TTC549 (cell line): Measurements from ENCODE around the gene DPYD.

Experiments
- FAIRE-seq: peaks from 2 replicates; lab custom pipeline; 2012; peaks lifted over from hg19 to GRCh38; lab: Jason Lieb, UNC

Gene DPYD

DNA sequence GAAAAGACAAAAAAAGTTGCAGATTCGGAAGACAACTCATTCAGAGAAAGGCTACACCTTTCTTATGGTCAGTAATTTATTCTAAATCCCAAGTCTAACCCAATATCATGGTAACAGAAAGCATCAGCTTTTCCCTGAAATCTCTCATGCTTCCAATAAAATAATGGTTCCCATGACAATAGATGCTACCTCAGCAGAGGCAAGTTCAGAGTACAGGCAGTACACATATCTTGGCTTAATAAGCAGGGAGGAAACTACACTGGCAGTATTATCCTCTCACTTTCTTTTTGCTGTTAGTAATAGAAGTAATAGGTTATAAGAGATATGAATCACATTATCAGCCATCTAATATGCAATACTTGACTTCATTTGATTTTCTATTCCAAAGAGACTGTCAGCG, 137.1 kb downstream of the DPYD start:
- FAIRE-seq, result no peak

DNA sequence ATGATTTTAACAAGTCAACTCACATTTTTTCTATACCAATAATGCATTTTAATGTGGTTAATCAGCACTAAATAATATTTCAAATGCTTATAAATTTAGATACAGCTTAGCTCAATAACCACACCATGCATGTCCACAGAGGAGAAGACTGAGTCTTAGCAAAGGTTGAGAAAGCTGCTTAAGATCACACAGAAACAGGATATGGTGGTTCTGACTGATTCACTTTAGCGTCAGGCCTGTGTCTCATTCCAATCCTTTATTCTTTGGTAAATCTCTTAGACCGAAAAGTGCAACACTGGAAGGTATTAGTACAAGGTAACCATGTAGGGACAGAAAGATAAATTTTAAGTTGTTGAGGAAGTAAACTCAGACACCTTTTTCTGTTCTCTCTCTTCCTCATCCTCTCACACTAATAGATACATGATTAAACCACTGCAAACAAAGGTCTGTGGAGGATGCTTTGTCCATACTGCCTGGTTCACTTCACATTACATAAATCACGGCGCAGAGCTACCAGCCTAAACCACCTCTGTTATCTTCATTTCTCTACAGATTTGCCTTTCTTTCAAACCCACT, 139.0 kb downstream of the DPYD start:
- no peak for FAIRE-seq

- no peak for FAIRE-seq
Observed at GRCh38 chr1:97780884-97781283, 139.9 kb downstream of the DPYD start.

DNA sequence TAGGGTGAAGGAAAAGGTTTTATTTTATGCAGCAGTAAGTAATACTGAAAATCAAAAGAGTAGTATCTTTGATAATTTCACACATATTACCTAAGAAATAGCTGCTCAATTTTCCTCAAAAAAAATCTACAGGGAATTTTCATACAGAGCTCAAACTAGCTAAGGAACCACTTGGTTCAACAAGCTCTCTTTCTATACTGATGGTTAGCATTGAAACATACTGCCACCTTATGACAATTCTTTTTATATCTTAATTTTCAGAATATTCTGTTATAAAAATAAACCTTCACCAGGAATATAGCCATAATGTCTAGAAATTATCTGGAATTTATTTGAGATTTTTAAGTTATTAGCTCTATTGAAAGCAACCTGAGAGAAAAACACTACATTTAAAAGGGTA, 142.1 kb downstream of the DPYD start:
- no peak for FAIRE-seq

DNA sequence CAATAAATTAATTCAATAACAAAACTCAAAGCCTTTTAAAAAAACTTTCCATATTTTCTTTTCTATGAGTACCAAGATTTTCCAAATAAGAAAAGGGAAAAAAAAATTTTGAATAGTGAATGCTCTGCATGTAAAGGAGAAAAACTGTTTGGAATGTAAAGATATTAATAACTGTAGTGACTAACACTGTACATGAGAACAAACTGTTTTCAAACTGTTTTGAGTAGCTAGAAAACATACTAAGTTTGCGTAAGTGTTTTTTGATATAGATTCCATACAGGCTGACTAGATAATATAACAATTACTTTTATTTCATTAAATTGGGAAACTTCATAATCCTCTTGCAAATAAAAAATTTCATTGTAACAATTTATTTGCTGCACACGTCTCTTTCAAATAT, 150.5 kb downstream of the DPYD start:
- FAIRE-seq, result no peak

GRCh38 chr1:97767381-97767780, 153.5 kb downstream of the DPYD start:
- FAIRE-seq, result no peak

DNA sequence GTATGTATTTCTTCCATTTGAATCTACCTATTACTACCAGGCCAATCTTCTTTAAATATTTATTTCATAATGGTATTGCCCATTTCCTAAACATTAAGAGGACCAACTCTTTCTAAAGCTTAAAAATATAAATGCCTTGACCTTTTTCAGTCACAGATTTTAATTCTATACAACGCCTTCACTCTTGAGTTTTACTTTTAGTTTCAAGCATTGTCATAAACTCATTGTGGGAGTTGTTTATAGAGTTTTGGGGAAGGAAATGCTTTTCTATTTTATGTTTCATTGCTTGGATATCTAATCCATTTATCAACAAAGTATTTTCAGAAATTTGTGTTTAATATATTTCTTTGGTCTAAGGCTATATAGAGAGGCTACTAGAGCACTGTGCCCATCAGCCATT, 155.8 kb downstream of the DPYD start:
- no peak for FAIRE-seq

DNA sequence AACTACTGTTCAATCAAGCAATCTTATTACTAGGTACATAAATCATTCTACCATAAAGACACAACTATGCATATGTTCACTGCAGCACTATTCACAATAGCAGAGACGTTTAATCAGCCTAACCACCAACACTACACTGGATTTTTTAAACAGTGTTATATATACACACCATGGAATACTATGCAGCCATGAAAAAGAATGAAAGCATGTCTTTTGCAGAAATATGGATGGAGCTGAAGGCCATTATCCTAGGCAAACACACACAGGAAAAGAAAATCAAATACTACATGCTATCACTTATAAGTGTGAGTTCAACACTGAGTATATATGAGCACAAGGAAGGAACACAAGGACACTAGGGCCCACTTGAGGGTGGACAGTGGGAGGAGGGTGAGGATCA, 159.2 kb downstream of the DPYD start:
- no peak for FAIRE-seq

GRCh38 chr1:97759078-97759477, 161.8 kb downstream of the DPYD start:
- FAIRE-seq, result no peak

- FAIRE-seq, result no peak
Observed at GRCh38 chr1:97758541-97759057, 162.2 kb downstream of the DPYD start.

DNA sequence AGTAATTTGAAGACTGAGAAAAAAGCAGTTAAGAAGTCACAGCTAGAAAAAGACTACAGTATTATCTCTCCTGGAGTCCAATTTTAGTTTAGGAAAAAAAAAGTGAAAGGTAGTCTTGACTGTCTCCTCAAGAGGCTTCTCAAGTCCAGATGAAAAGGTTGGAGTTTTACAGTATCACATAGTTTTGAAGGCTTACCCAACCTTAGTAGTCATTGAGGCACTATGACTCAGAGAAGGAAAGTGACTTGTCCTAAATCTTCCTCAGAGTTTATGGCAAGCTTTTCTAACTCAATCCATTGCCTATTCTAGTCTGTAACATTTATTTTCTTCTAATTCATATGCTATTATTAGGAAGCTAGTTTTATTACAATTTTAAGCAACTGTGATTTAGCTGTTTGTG, 174.9 kb downstream of the DPYD start:
- FAIRE-seq, result no peak

DNA sequence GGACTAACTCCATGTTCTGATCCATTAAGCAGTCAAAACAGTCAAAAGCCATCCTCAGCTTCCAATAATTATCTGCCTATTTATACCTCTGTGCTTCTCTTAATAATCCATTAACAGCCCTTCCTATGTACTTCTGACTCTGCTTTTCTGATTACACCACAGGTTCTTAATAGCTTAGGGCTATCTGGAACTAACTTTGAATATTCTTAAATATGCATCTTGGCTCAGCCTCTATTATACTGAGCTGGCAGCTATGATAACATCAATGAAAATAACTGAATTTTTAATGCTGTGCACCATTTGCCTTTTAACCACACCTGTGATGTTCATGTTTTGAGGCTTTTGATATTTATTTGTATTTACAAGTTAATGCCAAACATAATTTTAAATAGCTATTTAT, 175.9 kb downstream of the DPYD start:
- no peak for FAIRE-seq

- FAIRE-seq, result no peak
Observed at GRCh38 chr1:97743129-97743528, 177.7 kb downstream of the DPYD start.

GRCh38 chr1:97740891-97741290, 179.9 kb downstream of the DPYD start:
- no peak for FAIRE-seq

- FAIRE-seq, result no peak
Observed at GRCh38 chr1:97739596-97740103, 181.2 kb downstream of the DPYD start.

DNA sequence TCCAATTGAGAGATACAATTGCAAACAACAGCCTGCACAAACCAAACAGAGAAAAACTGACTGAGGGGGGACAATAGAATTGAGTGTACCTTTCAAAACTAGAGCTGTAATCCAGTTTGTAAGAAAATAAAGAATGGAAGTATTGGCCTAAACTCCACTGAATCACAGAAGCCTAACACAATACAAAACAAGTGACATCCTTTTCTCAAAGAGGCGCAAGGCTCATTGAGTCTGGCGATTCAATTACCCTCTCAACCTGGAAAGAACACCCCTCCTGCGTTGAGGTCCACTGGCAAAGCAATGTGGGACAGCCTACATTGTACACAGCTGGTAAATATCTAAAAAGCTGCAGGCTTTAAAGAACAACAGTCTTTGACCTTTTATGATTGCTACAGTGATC, 182.6 kb downstream of the DPYD start:
- FAIRE-seq, result no peak

GRCh38 chr1:97730271-97730670, 190.6 kb downstream of the DPYD start:
- FAIRE-seq, result no peak

GRCh38 chr1:97728436-97728835, 192.4 kb downstream of the DPYD start:
- no peak for FAIRE-seq

GRCh38 chr1:97727029-97727428, 193.8 kb downstream of the DPYD start:
- FAIRE-seq, result no peak

- FAIRE-seq, result no peak
Observed at GRCh38 chr1:97726386-97726785, 194.4 kb downstream of the DPYD start.

DNA sequence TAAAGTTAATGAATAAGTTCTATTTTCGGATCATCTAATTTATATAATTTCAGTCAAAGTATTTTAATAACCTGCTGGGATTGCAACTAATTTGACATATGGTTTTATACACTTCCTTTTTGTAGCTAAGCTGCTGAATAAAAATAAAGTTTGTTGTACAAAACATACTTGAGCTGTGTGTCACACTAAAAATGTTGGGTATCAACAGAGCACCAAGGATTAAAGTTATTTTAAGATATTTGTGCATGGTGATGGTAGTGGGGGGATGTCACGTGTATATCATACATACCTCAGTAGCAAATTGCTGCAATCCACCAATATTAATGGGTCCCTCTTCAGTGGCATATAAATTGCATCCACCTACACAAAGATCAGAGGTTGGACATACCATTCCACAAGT, 199.6 kb downstream of the DPYD start:
- no peak for FAIRE-seq

GRCh38 chr1:97712980-97713379, 207.9 kb downstream of the DPYD start:
- FAIRE-seq, result no peak

- FAIRE-seq, result no peak
Observed at GRCh38 chr1:97711858-97712257, 209.0 kb downstream of the DPYD start.

- FAIRE-seq, result no peak
Observed at GRCh38 chr1:97693601-97694000, 227.2 kb downstream of the DPYD start.

DNA sequence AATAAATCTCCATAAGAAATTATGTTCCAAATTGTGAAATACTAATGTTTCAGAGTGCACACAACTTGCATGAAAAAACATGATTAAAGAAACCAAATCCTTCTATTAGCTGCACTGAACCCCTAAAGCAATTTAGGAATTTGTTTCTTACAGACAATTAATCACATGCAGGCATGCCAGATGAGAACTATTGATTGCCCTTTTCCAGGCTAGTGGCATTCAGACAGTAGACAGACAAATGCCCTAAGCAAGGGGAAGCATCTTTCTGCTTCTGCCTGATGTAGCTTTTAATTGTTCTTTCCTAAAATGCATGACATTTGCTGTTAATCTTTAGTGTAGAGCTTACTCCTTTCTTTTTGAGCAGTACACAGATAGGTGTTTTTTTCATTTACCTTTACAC, 229.5 kb downstream of the DPYD start:
- no peak for FAIRE-seq
